Measurements from ENCODE around the gene GIPC1.

The GIPC1 gene

GRCh38 chr19:14494411-14494810 is 1.5 kb downstream of the GIPC1 start:
- H3K9ac ChIP-seq (ENCODE audit: low read length) = no peak overlapping the region
- peak overlapping the region; percentile 86 for H3K4me3 ChIP-seq (ENCODE audit: low read depth, low read length, poor library complexity, severe bottlenecking)
- TF ChIP-seq CTCF (IDR thresholded peaks at IDR 0.05; ENCODE audit: low read length) (no peak), EZH2 (IDR thresholded peaks at IDR 0.05; ENCODE audit: borderline replicate concordance, low read length) (no peak)
- H4K20me1 ChIP-seq (ENCODE audit: insufficient read depth, low read length) = no peaks in the 10 kb centered on the region
- no peaks in the 10 kb centered on the region for H3K9me3 ChIP-seq (ENCODE audit: low read length)
- H3K9me2 ChIP-seq (ENCODE audit: low read depth, low read length) = no peaks in the 10 kb centered on the region
- no peaks in the 10 kb centered on the region for H3F3A ChIP-seq (ENCODE audit: insufficient read depth, low read length)
- H3K36me3 ChIP-seq (ENCODE audit: insufficient read depth, low read length) = no peaks in the 10 kb centered on the region
- no peaks in the 10 kb centered on the region for H3K27me3 ChIP-seq (ENCODE audit: insufficient read depth, low read length)
- H3K27ac ChIP-seq (ENCODE audit: low read depth, low read length, poor library complexity, severe bottlenecking) = peak overlapping the region; percentile 32
- peaks cover 17% of the 10 kb centered on the region for H3K4me1 ChIP-seq (ENCODE audit: insufficient read depth, low read length, severe bottlenecking)
- H2AFZ ChIP-seq (ENCODE audit: low read length) = no peak overlapping the region
- H3K4me2 ChIP-seq (ENCODE audit: low read length) = peak overlapping the region; percentile 99
- H3K79me2 ChIP-seq (ENCODE audit: insufficient read depth, low read length) = no peaks in the 10 kb centered on the region

GRCh38 chr19:14492756-14493337 is 3.1 kb downstream of the GIPC1 start:
- no peaks in the 10 kb centered on the region for H3K9me3 ChIP-seq (ENCODE audit: low read length)
- no peaks in the 10 kb centered on the region for H3K9me2 ChIP-seq (ENCODE audit: low read depth, low read length)
- H3K79me2 ChIP-seq (ENCODE audit: insufficient read depth, low read length) = no peaks in the 10 kb centered on the region
- no peak overlapping the region for H3K9ac ChIP-seq (ENCODE audit: low read length)
- no peaks in the 10 kb centered on the region for H3F3A ChIP-seq (ENCODE audit: insufficient read depth, low read length)
- no peak overlapping the region for H3K4me3 ChIP-seq (ENCODE audit: low read depth, low read length, poor library complexity, severe bottlenecking)
- H3K36me3 ChIP-seq (ENCODE audit: insufficient read depth, low read length) = peaks cover 4% of the 10 kb centered on the region
- no peak overlapping the region for H2AFZ ChIP-seq (ENCODE audit: low read length)
- H3K27ac ChIP-seq (ENCODE audit: low read depth, low read length, poor library complexity, severe bottlenecking) = no peak overlapping the region
- TF ChIP-seq CTCF (IDR thresholded peaks at IDR 0.05; ENCODE audit: low read length) (no peak), EZH2 (IDR thresholded peaks at IDR 0.05; ENCODE audit: borderline replicate concordance, low read length) (no peak)
- H3K4me2 ChIP-seq (ENCODE audit: low read length) = no peak overlapping the region
- H3K4me1 ChIP-seq (ENCODE audit: insufficient read depth, low read length, severe bottlenecking) = peaks cover 17% of the 10 kb centered on the region
- no peaks in the 10 kb centered on the region for H4K20me1 ChIP-seq (ENCODE audit: insufficient read depth, low read length)
- H3K27me3 ChIP-seq (ENCODE audit: insufficient read depth, low read length) = no peaks in the 10 kb centered on the region

- H3K4me2 ChIP-seq (ENCODE audit: low read length) = no peak overlapping the region
- no peaks in the 10 kb centered on the region for H4K20me1 ChIP-seq (ENCODE audit: insufficient read depth, low read length)
- H3K9me2 ChIP-seq (ENCODE audit: low read depth, low read length) = no peaks in the 10 kb centered on the region
- H3K4me1 ChIP-seq (ENCODE audit: insufficient read depth, low read length, severe bottlenecking) = no peaks in the 10 kb centered on the region
- H3K36me3 ChIP-seq (ENCODE audit: insufficient read depth, low read length) = peaks cover 4% of the 10 kb centered on the region
- H3K9me3 ChIP-seq (ENCODE audit: low read length) = no peaks in the 10 kb centered on the region
- no peak overlapping the region for H3K9ac ChIP-seq (ENCODE audit: low read length)
- H3F3A ChIP-seq (ENCODE audit: insufficient read depth, low read length) = no peaks in the 10 kb centered on the region
- no peak overlapping the region for H3K27ac ChIP-seq (ENCODE audit: low read depth, low read length, poor library complexity, severe bottlenecking)
- no peaks in the 10 kb centered on the region for H3K79me2 ChIP-seq (ENCODE audit: insufficient read depth, low read length)
- TF ChIP-seq EZH2 (IDR thresholded peaks at IDR 0.05; ENCODE audit: borderline replicate concordance, low read length) (no peak), CTCF (IDR thresholded peaks at IDR 0.05; ENCODE audit: low read length) (no peak)
- H3K4me3 ChIP-seq (ENCODE audit: low read depth, low read length, poor library complexity, severe bottlenecking) = no peak overlapping the region
- no peak overlapping the region for H2AFZ ChIP-seq (ENCODE audit: low read length)
- no peaks in the 10 kb centered on the region for H3K27me3 ChIP-seq (ENCODE audit: insufficient read depth, low read length)
Observed at GRCh38 chr19:14487370-14488125, 8.4 kb downstream of the GIPC1 start.

Data from OCI-LY1 (cell line).